Measurements from ENCODE around the gene CDH16.
A peak's percentile ranks its signal among the peaks of the same experiment; 100 is the strongest.

The CDH16 gene

GRCh38 chr16:66934138-66934838 lies 15.6 kb upstream of the CDH16 start, which contains the start of gene CIAO2B:
Gene CIAO2B, minus strand, starts transcription at chr16:66934402. Its CDS starts 38 bp downstream, at chr16:66934364.
- Histone ChIP-seq H3K9me3 (ENCODE audit: insufficient read depth, low read depth, low read length) (no peaks in the 10 kb centered on the region), H3K27ac (ENCODE audit: low read length) (no peak within 1 kb of the TSS), H3K4me3 (ENCODE audit: low read length) (peak within 1 kb of the TSS; percentile 93), H3K36me3 (ENCODE audit: insufficient read depth, low read depth, low read length) (no peaks in the 10 kb centered on the region), H3K27me3 (ENCODE audit: insufficient read depth, low read length) (peaks cover 17% of the 10 kb centered on the region), H3K9ac (ENCODE audit: low read depth, low read length) (peak within 1 kb of the TSS; percentile 84; the same call in 1 of the 2 replicates), H3K4me1 (ENCODE audit: insufficient read depth, low read length) (peaks cover 4% of the 10 kb centered on the region; the same call in 1 of the 2 replicates)

DNA sequence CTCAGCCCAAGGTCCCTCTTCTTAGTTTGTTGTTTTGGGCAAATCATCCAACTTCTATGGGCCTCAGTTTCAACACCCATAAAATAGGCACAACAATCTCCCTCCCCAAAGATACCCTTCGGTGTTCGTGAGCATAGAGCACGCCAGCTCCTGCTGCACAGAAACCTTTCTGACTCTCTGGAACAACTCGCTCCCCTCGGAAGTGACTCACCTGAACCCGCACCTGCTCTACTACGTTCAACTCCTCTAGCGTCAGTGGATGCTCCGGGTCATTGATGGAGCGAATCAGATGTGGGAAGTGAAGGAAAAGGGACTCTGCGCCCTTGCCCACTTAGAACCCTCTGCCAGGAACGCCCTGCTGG lies 15.1 kb upstream of the CDH16 start:
- H3K36me3 ChIP-seq (ENCODE audit: insufficient read depth, low read depth, low read length) = no peaks in the 10 kb centered on the region
- H3K27me3 ChIP-seq (ENCODE audit: insufficient read depth, low read length) = peaks cover 17% of the 10 kb centered on the region
- H3K9ac ChIP-seq (ENCODE audit: low read depth, low read length) = peak overlapping the region; percentile 84; the same call in 1 of the 2 replicates
- H3K27ac ChIP-seq (ENCODE audit: low read length) = no peak overlapping the region
- H3K4me3 ChIP-seq (ENCODE audit: low read length) = peak overlapping the region; percentile 93
- H3K4me1 ChIP-seq (ENCODE audit: insufficient read depth, low read length) = peaks cover 4% of the 10 kb centered on the region; the same call in 1 of the 2 replicates
- no peaks in the 10 kb centered on the region for H3K9me3 ChIP-seq (ENCODE audit: insufficient read depth, low read depth, low read length)

- H3K27ac ChIP-seq (ENCODE audit: low read length) = no peak overlapping the region
- peaks cover 4% of the 10 kb centered on the region; the same call in 1 of the 2 replicates for H3K4me1 ChIP-seq (ENCODE audit: insufficient read depth, low read length)
- H3K9me3 ChIP-seq (ENCODE audit: insufficient read depth, low read depth, low read length) = no peaks in the 10 kb centered on the region
- H3K9ac ChIP-seq (ENCODE audit: low read depth, low read length) = no peak overlapping the region
- H3K27me3 ChIP-seq (ENCODE audit: insufficient read depth, low read length) = peaks cover 26% of the 10 kb centered on the region
- H3K4me3 ChIP-seq (ENCODE audit: low read length) = no peak overlapping the region
- no peaks in the 10 kb centered on the region for H3K36me3 ChIP-seq (ENCODE audit: insufficient read depth, low read depth, low read length)
These were observed 13.4 kb upstream of the CDH16 start for GRCh38 chr16:66932076-66932475.

GRCh38 chr16:66931665-66932064 lies 13.0 kb upstream of the CDH16 start:
- Histone ChIP-seq H3K4me1 (ENCODE audit: insufficient read depth, low read length) (peaks cover 4% of the 10 kb centered on the region; the same call in 1 of the 2 replicates), H3K27me3 (ENCODE audit: insufficient read depth, low read length) (peaks cover 30% of the 10 kb centered on the region), H3K9ac (ENCODE audit: low read depth, low read length) (no peak overlapping the region), H3K4me3 (ENCODE audit: low read length) (no peak overlapping the region), H3K36me3 (ENCODE audit: insufficient read depth, low read depth, low read length) (no peaks in the 10 kb centered on the region), H3K9me3 (ENCODE audit: insufficient read depth, low read depth, low read length) (no peaks in the 10 kb centered on the region), H3K27ac (ENCODE audit: low read length) (no peak overlapping the region)

DNA sequence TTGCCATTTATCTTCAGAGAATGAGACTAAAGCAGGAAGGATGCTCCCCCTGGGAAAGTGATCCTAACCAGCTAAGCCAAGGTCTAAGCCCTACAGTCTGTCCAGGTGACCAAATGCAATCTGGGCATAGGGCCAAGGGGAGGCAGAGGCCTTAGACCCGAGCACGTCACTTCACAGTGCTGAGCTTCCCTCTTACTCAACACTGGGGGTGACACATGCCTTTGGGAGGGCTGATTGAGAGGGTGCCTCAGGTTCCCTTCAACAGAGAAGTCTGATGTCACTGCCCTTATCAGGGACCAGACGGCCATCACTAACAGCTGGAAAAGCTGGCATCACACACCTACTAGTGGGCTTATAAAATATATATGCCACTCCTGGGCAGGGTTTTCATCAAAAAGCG lies 11.5 kb upstream of the CDH16 start:
- peaks cover 4% of the 10 kb centered on the region; the same call in 1 of the 2 replicates for H3K4me1 ChIP-seq (ENCODE audit: insufficient read depth, low read length)
- H3K4me3 ChIP-seq (ENCODE audit: low read length) = no peak overlapping the region
- H3K9ac ChIP-seq (ENCODE audit: low read depth, low read length) = no peak overlapping the region
- no peaks in the 10 kb centered on the region for H3K36me3 ChIP-seq (ENCODE audit: insufficient read depth, low read depth, low read length)
- H3K9me3 ChIP-seq (ENCODE audit: insufficient read depth, low read depth, low read length) = no peaks in the 10 kb centered on the region
- no peak overlapping the region for H3K27ac ChIP-seq (ENCODE audit: low read length)
- peaks cover 37% of the 10 kb centered on the region for H3K27me3 ChIP-seq (ENCODE audit: insufficient read depth, low read length)

- H3K36me3 ChIP-seq (ENCODE audit: insufficient read depth, low read depth, low read length) = no peaks in the 10 kb centered on the region
- H3K9me3 ChIP-seq (ENCODE audit: insufficient read depth, low read depth, low read length) = no peaks in the 10 kb centered on the region
- H3K4me1 ChIP-seq (ENCODE audit: insufficient read depth, low read length) = peaks cover 4% of the 10 kb centered on the region; the same call in 1 of the 2 replicates
- no peak overlapping the region for H3K9ac ChIP-seq (ENCODE audit: low read depth, low read length)
- H3K27ac ChIP-seq (ENCODE audit: low read length) = no peak overlapping the region
- H3K27me3 ChIP-seq (ENCODE audit: insufficient read depth, low read length) = peaks cover 46% of the 10 kb centered on the region
- no peak overlapping the region for H3K4me3 ChIP-seq (ENCODE audit: low read length)
These were observed 10.2 kb upstream of the CDH16 start for GRCh38 chr16:66928702-66929388.

DNA sequence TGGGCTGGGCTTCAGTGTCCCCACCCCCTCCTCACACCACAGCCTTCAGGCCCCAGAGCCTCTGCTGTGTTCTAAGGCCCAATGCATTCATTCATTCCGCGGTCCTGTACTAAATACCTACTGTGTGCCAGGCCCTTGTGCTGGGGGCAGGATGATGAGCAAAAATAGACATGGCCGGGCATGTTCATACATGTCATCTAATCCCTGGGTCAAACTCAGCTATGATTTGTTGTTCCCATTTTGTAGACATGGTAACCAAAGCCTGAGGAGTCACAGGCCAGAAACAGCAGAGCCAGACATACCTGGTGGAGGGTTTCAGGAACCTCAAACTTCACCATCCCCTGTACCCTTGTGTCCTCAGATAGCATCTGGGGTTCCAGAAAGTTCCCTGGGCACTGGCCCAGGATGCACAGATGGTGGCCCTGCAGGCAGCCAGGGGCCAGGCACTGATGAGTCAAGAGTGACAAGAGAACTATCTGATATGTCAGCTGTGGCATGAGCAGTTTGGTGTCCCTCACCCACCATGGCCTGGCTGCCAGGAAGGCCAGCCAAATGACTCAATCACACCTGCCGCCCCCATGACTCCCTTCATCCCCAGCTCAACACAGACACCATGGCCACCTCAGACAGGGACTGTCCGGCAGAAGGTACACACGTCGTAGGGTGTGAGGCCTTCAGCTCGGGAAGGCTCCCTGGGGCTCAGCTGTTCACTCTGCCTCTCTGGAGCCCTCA lies 9.4 kb upstream of the CDH16 start:
- Histone ChIP-seq H3K36me3 (ENCODE audit: insufficient read depth, low read depth, low read length) (no peaks in the 10 kb centered on the region), H3K9me3 (ENCODE audit: insufficient read depth, low read depth, low read length) (no peaks in the 10 kb centered on the region), H3K27ac (ENCODE audit: low read length) (no peak overlapping the region), H3K4me3 (ENCODE audit: low read length) (no peak overlapping the region), H3K27me3 (ENCODE audit: insufficient read depth, low read length) (peaks cover 49% of the 10 kb centered on the region), H3K9ac (ENCODE audit: low read depth, low read length) (no peak overlapping the region), H3K4me1 (ENCODE audit: insufficient read depth, low read length) (no peaks in the 10 kb centered on the region)

DNA sequence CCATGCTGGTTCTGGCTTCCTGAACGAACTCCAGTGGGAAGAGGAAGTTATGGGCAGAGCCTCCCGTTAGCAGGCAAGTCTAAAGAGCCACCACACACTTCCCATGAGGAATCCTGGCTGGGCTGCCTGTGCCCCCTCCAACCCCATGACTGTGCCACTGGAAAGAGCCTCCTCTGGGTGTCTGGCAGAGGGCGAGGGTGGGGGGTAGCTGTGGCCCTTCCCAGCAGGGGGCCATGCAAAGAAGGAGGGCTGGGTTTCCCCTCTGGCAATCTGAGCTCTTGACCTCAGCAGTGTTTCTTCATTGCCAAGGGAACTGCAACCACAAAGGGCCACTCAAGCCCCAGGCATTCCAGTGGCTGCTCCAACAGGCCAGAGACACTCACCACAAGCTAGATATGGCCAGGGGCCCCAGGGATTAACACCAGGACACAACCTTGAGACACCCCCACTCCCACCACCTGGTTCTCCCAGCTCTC lies 8.3 kb upstream of the CDH16 start:
- Histone ChIP-seq H3K27ac (ENCODE audit: low read length) (no peak overlapping the region), H3K9ac (ENCODE audit: low read depth, low read length) (no peak overlapping the region), H3K4me1 (ENCODE audit: insufficient read depth, low read length) (no peaks in the 10 kb centered on the region)

DNA sequence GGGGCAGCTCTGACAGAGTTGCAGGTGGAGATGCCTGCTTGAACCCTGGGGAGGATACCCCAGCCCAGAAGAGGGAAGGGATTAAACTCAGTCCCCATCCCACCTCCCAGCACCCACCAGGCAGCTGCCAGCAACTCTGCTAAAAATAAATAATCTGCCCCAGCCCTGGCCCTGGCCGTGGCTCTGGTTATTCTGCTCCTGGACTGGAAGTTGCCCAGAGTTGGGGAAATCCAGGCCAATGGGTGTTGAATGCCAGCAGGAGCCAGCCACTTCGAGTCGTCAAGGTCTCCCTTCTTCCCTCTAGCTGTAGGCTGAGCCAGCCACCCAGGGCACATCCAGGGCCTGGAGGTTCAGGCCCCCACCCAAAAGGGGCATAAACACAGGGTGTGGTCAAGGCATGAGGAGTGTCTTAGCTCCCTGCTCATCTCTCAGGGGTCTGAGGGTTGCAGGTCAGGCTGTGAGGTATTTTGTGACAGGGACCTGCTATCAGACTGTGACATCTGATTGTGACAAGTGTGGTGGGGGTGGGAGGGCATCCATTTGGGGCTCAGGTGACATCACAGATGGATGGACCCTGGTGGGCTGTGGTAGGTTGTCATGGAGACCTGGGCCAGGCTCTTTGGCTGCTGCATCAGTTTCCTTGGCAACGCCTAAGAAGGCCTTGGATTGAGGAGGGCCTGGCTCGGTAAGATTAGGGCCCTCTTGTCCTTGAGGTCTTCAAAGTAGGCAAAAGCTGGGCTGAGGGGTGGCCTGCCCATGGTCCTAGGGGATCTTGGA lies 7.7 kb upstream of the CDH16 start:
- no peaks in the 10 kb centered on the region for H3K4me1 ChIP-seq (ENCODE audit: insufficient read depth, low read length)
- H3K4me3 ChIP-seq (ENCODE audit: low read length) = no peak overlapping the region
- H3K27me3 ChIP-seq (ENCODE audit: insufficient read depth, low read length) = peaks cover 53% of the 10 kb centered on the region
- no peak overlapping the region for H3K9ac ChIP-seq (ENCODE audit: low read depth, low read length)
- H3K9me3 ChIP-seq (ENCODE audit: insufficient read depth, low read depth, low read length) = no peaks in the 10 kb centered on the region
- no peak overlapping the region for H3K27ac ChIP-seq (ENCODE audit: low read length)
- no peaks in the 10 kb centered on the region for H3K36me3 ChIP-seq (ENCODE audit: insufficient read depth, low read depth, low read length)

More for the DNA sequence above, 8.3 kb upstream of the CDH16 start:
- Histone ChIP-seq H3K4me3 (ENCODE audit: low read length) (no peak overlapping the region), H3K27me3 (ENCODE audit: insufficient read depth, low read length) (peaks cover 51% of the 10 kb centered on the region), H3K9me3 (ENCODE audit: insufficient read depth, low read depth, low read length) (no peaks in the 10 kb centered on the region), H3K36me3 (ENCODE audit: insufficient read depth, low read depth, low read length) (no peaks in the 10 kb centered on the region)

- Histone ChIP-seq H3K27ac (ENCODE audit: low read length) (no peak within 1 kb of the TSS), H3K36me3 (ENCODE audit: insufficient read depth, low read depth, low read length) (no peaks in the 10 kb centered on the region), H3K27me3 (ENCODE audit: insufficient read depth, low read length) (peaks cover 60% of the 10 kb centered on the region), H3K4me3 (ENCODE audit: low read length) (peak within 1 kb of the TSS; percentile 47; the same call in 1 of the 2 replicates), H3K9me3 (ENCODE audit: insufficient read depth, low read depth, low read length) (no peaks in the 10 kb centered on the region), H3K4me1 (ENCODE audit: insufficient read depth, low read length) (no peaks in the 10 kb centered on the region), H3K9ac (ENCODE audit: low read depth, low read length) (no peak within 1 kb of the TSS)
These were observed 6.7 kb upstream of the CDH16 start, which contains the start of gene RRAD for GRCh38 chr16:66925322-66925840. Gene RRAD, minus strand, starts transcription at chr16:66925535. Its CDS starts 356 bp downstream, at chr16:66925179.

Data from iPS-20b (cell line).